Esophagus squamous epithelium (tissue), 4 donors: ENCODE measurements around the gene ASB2.

Source experiments
- CTCF ChIP-seq, 6 experiments: fragments of 450-650 bp in 4 of 6; fragments of 200-600 bp in 2 of 6; sonication (generic) in 2 of 6; IDR thresholded peaks; one replicate each; pipeline ENCODE4 v1.5.1; 2016 to 2019; ENCODE audit warnings: antibody characterized with exemption in 6 of 6, mild to moderate bottlenecking in 4 of 6, moderate library complexity in 4 of 6
- POLR2A ChIP-seq, 4 donors: fragments of 450-650 bp; IDR thresholded peaks; one replicate each; pipeline ENCODE4 v1.6.1; 2017; ENCODE audit warnings: antibody characterized with exemption in 4 of 4, mild to moderate bottlenecking in 4 of 4, moderate library complexity in 3 of 4

- TF ChIP-seq CTCF (IDR thresholded peaks at IDR 0.05) (no peak), POLR2A (IDR thresholded peaks at IDR 0.05) (no peak)
These were observed 26.8 kb downstream of the ASB2 start for GRCh38 chr14:93949511-93950075.
